ENCODE data around the gene NAV2. TPM values are rescaled to one million over a fixed set of nuclear protein-coding genes. Genes with fewer than 3 reads are reported as not detected.

Gene NAV2
- total and polyA plus RNA-seq, 4 experiments from 2014 or later = 1.1 to 6.2 (median 4.2) TPM; not detected in 1

GRCh38 chr11:20110908-20111669, 398.5 kb downstream of the NAV2 start:
- peak in 4 of 5 donors; percentile 19 to 33 (median 30) for DNase-seq
- H3K4me1 Mint-ChIP-seq = peaks cover 0 to 6% (median under 1%) of the 10 kb centered on the region in 4 donors
- no peaks in the 10 kb centered on the region for H3K4me1 ChIP-seq (ENCODE audit: insufficient read depth, low read length)
- H3K27ac Mint-ChIP-seq = no peak overlapping the region
- H3K27me3 ChIP-seq (ENCODE audit: insufficient read depth, low read length) = no peaks in the 10 kb centered on the region
- H3K36me3 Mint-ChIP-seq = no peaks in the 10 kb centered on the region
- ChIA-PET CTCF (ENCODE audit: partially characterized antibody) (interaction anchor here (0.8 to 9.4 kb wide), 8 partner anchors 10 to 242 kb away, joined by 3 to 79 read pairs (median 5); no protein-coding TSS in a partner anchor), POLR2A (ENCODE audit: partially characterized antibody) (no interaction called here)
- H3K27ac ChIP-seq (ENCODE audit: low read depth, low read length) = no peak overlapping the region
- peaks cover 0 to 2% (median 0%) of the 10 kb centered on the region in 8 donors for H3K9me3 Mint-ChIP-seq
- peaks cover 0 to 2% of the 10 kb centered on the region in 2 donors for H3K27me3 Mint-ChIP-seq
- intact Hi-C loops (cut with micrococcal nuclease) = loop anchor here (10.0 kb wide), 1 partner anchor 166 kb away; no protein-coding TSS in a partner anchor
- H3K4me3 ChIP-seq (ENCODE audit: low read length in 2 of 2) = no peak overlapping the region
- H3K4me3 Mint-ChIP-seq = no peak overlapping the region
- no peaks in the 10 kb centered on the region for H3K36me3 ChIP-seq (ENCODE audit: insufficient read depth, low read length)
- no peaks in the 10 kb centered on the region for H3K9me3 ChIP-seq (ENCODE audit: control insufficient read depth in 1 of 2, low read length in 2 of 2)

- Mint-ChIP-seq H3K9me3 (peaks cover 0 to 2% (median 0%) of the 10 kb centered on the region in 8 donors), H3K4me3 (no peak overlapping the region), H3K4me1 (peaks cover 0 to 6% (median under 1%) of the 10 kb centered on the region in 4 donors), H3K36me3 (no peaks in the 10 kb centered on the region), H3K27me3 (peaks cover 0 to 2% of the 10 kb centered on the region in 2 donors), H3K27ac (no peak overlapping the region)
- Histone ChIP-seq H3K27ac (ENCODE audit: low read depth, low read length) (no peak overlapping the region), H3K36me3 (ENCODE audit: insufficient read depth, low read length) (no peaks in the 10 kb centered on the region), H3K9me3 (ENCODE audit: control insufficient read depth in 1 of 2, low read length in 2 of 2) (no peaks in the 10 kb centered on the region), H3K4me1 (ENCODE audit: insufficient read depth, low read length) (no peaks in the 10 kb centered on the region), H3K4me3 (ENCODE audit: low read length in 2 of 2) (no peak overlapping the region), H3K27me3 (ENCODE audit: insufficient read depth, low read length) (no peaks in the 10 kb centered on the region)
- CTCF ChIA-PET (ENCODE audit: partially characterized antibody) = interaction anchor here (1.0 to 9.4 kb wide), 6 partner anchors 13 to 241 kb away, joined by 3 to 79 read pairs (median 8); no protein-coding TSS in a partner anchor
- DNase-seq = no peak
- POLR2A ChIA-PET (ENCODE audit: partially characterized antibody) = no interaction called here
- intact Hi-C loops (cut with micrococcal nuclease) = loop anchor here (10.0 kb wide), 1 partner anchor 167 kb away; no protein-coding TSS in a partner anchor
These were observed 399.2 kb downstream of the NAV2 start for GRCh38 chr11:20111871-20112270.

- no peak for DNase-seq
- Mint-ChIP-seq H3K27ac (no peak overlapping the region), H3K9me3 (peaks cover 0 to 2% (median 0%) of the 10 kb centered on the region in 8 donors), H3K36me3 (no peaks in the 10 kb centered on the region), H3K4me3 (no peak overlapping the region), H3K27me3 (peaks cover 0 to 2% of the 10 kb centered on the region in 2 donors), H3K4me1 (peaks cover 0 to 6% (median under 1%) of the 10 kb centered on the region in 4 donors)
- POLR2A ChIA-PET (ENCODE audit: partially characterized antibody) = no interaction called here
- intact Hi-C loops (cut with micrococcal nuclease) = loop anchor here (10.0 kb wide), 1 partner anchor 168 kb away; no protein-coding TSS in a partner anchor
- Histone ChIP-seq H3K27me3 (ENCODE audit: insufficient read depth, low read length) (no peaks in the 10 kb centered on the region), H3K4me1 (ENCODE audit: insufficient read depth, low read length) (no peaks in the 10 kb centered on the region), H3K9me3 (ENCODE audit: control insufficient read depth in 1 of 2, low read length in 2 of 2) (no peaks in the 10 kb centered on the region), H3K27ac (ENCODE audit: low read depth, low read length) (no peak overlapping the region), H3K4me3 (ENCODE audit: low read length in 2 of 2) (no peak overlapping the region), H3K36me3 (ENCODE audit: insufficient read depth, low read length) (no peaks in the 10 kb centered on the region)
- CTCF ChIA-PET (ENCODE audit: partially characterized antibody) = interaction anchor here (1.0 to 9.4 kb wide), 7 partner anchors 14 to 498 kb away, joined by 3 to 79 read pairs (median 7); no protein-coding TSS in a partner anchor
These were observed 399.9 kb downstream of the NAV2 start for GRCh38 chr11:20112291-20113148.

- Mint-ChIP-seq H3K4me3 (no peak overlapping the region), H3K36me3 (peaks cover 0 to under 1% of the 10 kb centered on the region in 2 donors), H3K27me3 (peaks cover 0 to 2% of the 10 kb centered on the region in 2 donors), H3K27ac (no peak overlapping the region), H3K4me1 (peaks cover 0 to 6% (median under 1%) of the 10 kb centered on the region in 4 donors), H3K9me3 (peaks cover 0 to 2% (median 0%) of the 10 kb centered on the region in 8 donors)
- Histone ChIP-seq H3K9me3 (ENCODE audit: control insufficient read depth in 1 of 2, low read length in 2 of 2) (no peaks in the 10 kb centered on the region), H3K27me3 (ENCODE audit: insufficient read depth, low read length) (no peaks in the 10 kb centered on the region), H3K4me3 (ENCODE audit: low read length in 2 of 2) (no peak overlapping the region), H3K36me3 (ENCODE audit: insufficient read depth, low read length) (no peaks in the 10 kb centered on the region), H3K4me1 (ENCODE audit: insufficient read depth, low read length) (no peaks in the 10 kb centered on the region), H3K27ac (ENCODE audit: low read depth, low read length) (no peak overlapping the region)
- ChIA-PET POLR2A (ENCODE audit: partially characterized antibody) (no interaction called here), CTCF (ENCODE audit: partially characterized antibody) (interaction anchor here (1.4 to 9.4 kb wide), 3 partner anchors 14 to 497 kb away, joined by 3 to 79 read pairs (median 54); no protein-coding TSS in a partner anchor)
- intact Hi-C loops (cut with micrococcal nuclease) = loop anchor here (10.0 kb wide), 1 partner anchor 168 kb away; no protein-coding TSS in a partner anchor
- DNase-seq = no peak
These were observed 400.5 kb downstream of the NAV2 start for GRCh38 chr11:20113149-20113438.

GRCh38 chr11:20114588-20114987, 402.0 kb downstream of the NAV2 start:
- H3K4me3 ChIP-seq (ENCODE audit: low read length in 2 of 2) = no peak overlapping the region
- peaks cover 0 to 6% (median under 1%) of the 10 kb centered on the region in 4 donors for H3K4me1 Mint-ChIP-seq
- H3K36me3 ChIP-seq (ENCODE audit: insufficient read depth, low read length) = no peaks in the 10 kb centered on the region
- H3K9me3 ChIP-seq (ENCODE audit: control insufficient read depth in 1 of 2, low read length in 2 of 2) = no peaks in the 10 kb centered on the region
- H3K4me1 ChIP-seq (ENCODE audit: insufficient read depth, low read length) = no peaks in the 10 kb centered on the region
- peaks cover 0 to 2% (median 0%) of the 10 kb centered on the region in 8 donors for H3K9me3 Mint-ChIP-seq
- H3K27ac ChIP-seq (ENCODE audit: low read depth, low read length) = no peak overlapping the region
- peaks cover 0 to 3% of the 10 kb centered on the region in 2 donors for H3K27me3 Mint-ChIP-seq
- H3K4me3 Mint-ChIP-seq = no peak overlapping the region
- H3K36me3 Mint-ChIP-seq = peaks cover 0 to 14% of the 10 kb centered on the region in 2 donors
- no peak for DNase-seq
- no peak overlapping the region for H3K27ac Mint-ChIP-seq
- H3K27me3 ChIP-seq (ENCODE audit: insufficient read depth, low read length) = no peaks in the 10 kb centered on the region
- CTCF ChIA-PET (ENCODE audit: partially characterized antibody) = interaction anchor here (9.2 to 9.4 kb wide), 2 partner anchors 13 to 18 kb away, joined by 54 to 79 read pairs; no protein-coding TSS in a partner anchor
- intact Hi-C loops (cut with micrococcal nuclease) = loop anchor here (10.0 kb wide), 1 partner anchor 170 kb away; no protein-coding TSS in a partner anchor
- POLR2A ChIA-PET (ENCODE audit: partially characterized antibody) = no interaction called here

- intact Hi-C loops (cut with micrococcal nuclease) = loop anchor here (10.0 kb wide), 1 partner anchor 172 kb away; no protein-coding TSS in a partner anchor
- H3K27me3 Mint-ChIP-seq = peaks cover 0 to 3% of the 10 kb centered on the region in 2 donors
- CTCF ChIA-PET (ENCODE audit: partially characterized antibody) = interaction anchor here (9.2 to 9.4 kb wide), 2 partner anchors 10 to 16 kb away, joined by 54 to 79 read pairs; no protein-coding TSS in a partner anchor
These were observed 404.2 kb downstream of the NAV2 start for GRCh38 chr11:20116825-20117224.

More at GRCh38 chr11:20116825-20117224, 404.2 kb downstream of the NAV2 start:
- no peaks in the 10 kb centered on the region for H3K36me3 ChIP-seq (ENCODE audit: insufficient read depth, low read length)
- POLR2A ChIA-PET (ENCODE audit: partially characterized antibody) = no interaction called here
- H3K4me3 ChIP-seq (ENCODE audit: low read length in 2 of 2) = no peak overlapping the region
- Mint-ChIP-seq H3K4me1 (no peaks in the 10 kb centered on the region), H3K27ac (no peak overlapping the region), H3K9me3 (peaks cover 0 to 2% (median 0%) of the 10 kb centered on the region in 8 donors), H3K4me3 (no peak overlapping the region), H3K36me3 (peaks cover 0 to 18% of the 10 kb centered on the region in 2 donors)
- no peaks in the 10 kb centered on the region for H3K9me3 ChIP-seq (ENCODE audit: control insufficient read depth in 1 of 2, low read length in 2 of 2)
- no peaks in the 10 kb centered on the region for H3K4me1 ChIP-seq (ENCODE audit: insufficient read depth, low read length)
- H3K27me3 ChIP-seq (ENCODE audit: insufficient read depth, low read length) = no peaks in the 10 kb centered on the region
- no peak for DNase-seq
- no peak overlapping the region for H3K27ac ChIP-seq (ENCODE audit: low read depth, low read length)

All from CD4-positive, alpha-beta memory T cell (primary cell).